ENCODE results near the gene AGAP9.
"Not testable (repeated sequence)": the region's sequence is repeated elsewhere in the genome, so short reads cannot be mapped to it uniquely, and the experiment has no call there.

- TF ChIP-seq CTCF, POLR2A (IDR thresholded peaks at IDR 0.05): not testable (repeated sequence)
Observed at GRCh38 chr10:47491600-47491999, 31.8 kb downstream of the AGAP9 start, which contains the start of gene FAM25G.
